Ishikawa (cell line): ENCODE measurements around the gene LATS1.

Experiments used
- CEBPB ChIP-seq: IDR thresholded peaks from 2 replicates; pipeline ENCODE4 v1.6.1; 2012
- CREB1 ChIP-seq: IDR thresholded peaks from 2 replicates; pipeline ENCODE4 v1.6.1; 2012; ENCODE audit warnings: low read depth
- EGR1 ChIP-seq: IDR thresholded peaks from 2 replicates; pipeline ENCODE4 v1.6.1; 2012
- EP300 ChIP-seq: IDR thresholded peaks from 2 replicates; pipeline ENCODE4 v1.6.1; 2012; ENCODE audit warnings: borderline replicate concordance
- FOXM1 ChIP-seq: IDR thresholded peaks from 2 replicates; pipeline ENCODE4 v1.6.1; 2012; ENCODE audit warnings: low read depth, borderline replicate concordance
- NFIC ChIP-seq: IDR thresholded peaks from 2 replicates; pipeline ENCODE4 v1.6.1; 2012
- RAD21 ChIP-seq: IDR thresholded peaks from 2 replicates; pipeline ENCODE4 v1.6.1; 2012; ENCODE audit warnings: low read depth
- TAF1 ChIP-seq: IDR thresholded peaks from 2 replicates; pipeline ENCODE4 v1.6.1; 2012; ENCODE audit warnings: low read depth, mild to moderate bottlenecking
- TCF12 ChIP-seq: IDR thresholded peaks from 2 replicates; pipeline ENCODE4 v1.6.1; 2012; ENCODE audit warnings: low read depth
- TEAD4 ChIP-seq: IDR thresholded peaks from 2 replicates; pipeline ENCODE4 v1.6.1; 2012
- YY1 ChIP-seq: IDR thresholded peaks from 2 replicates; pipeline ENCODE4 v1.6.1; 2012; ENCODE audit warnings: low read depth
- ZBTB7A ChIP-seq: IDR thresholded peaks from 2 replicates; pipeline ENCODE4 v1.6.1; 2012; ENCODE audit warnings: low read depth
- TF ChIP-seq, protein P1 (sequence below): IDR thresholded peaks from 2 replicates; pipeline ENCODE4 v1.6.1; 2012
- TF ChIP-seq, protein P2 (sequence below): IDR thresholded peaks from 2 replicates; pipeline ENCODE4 v1.6.1; 2012; ENCODE audit warnings: low read depth, mild to moderate bottlenecking
- TF ChIP-seq, protein P3 (sequence below): IDR thresholded peaks from 2 replicates; pipeline ENCODE4 v1.6.1; 2012

The LATS1 gene

DNA sequence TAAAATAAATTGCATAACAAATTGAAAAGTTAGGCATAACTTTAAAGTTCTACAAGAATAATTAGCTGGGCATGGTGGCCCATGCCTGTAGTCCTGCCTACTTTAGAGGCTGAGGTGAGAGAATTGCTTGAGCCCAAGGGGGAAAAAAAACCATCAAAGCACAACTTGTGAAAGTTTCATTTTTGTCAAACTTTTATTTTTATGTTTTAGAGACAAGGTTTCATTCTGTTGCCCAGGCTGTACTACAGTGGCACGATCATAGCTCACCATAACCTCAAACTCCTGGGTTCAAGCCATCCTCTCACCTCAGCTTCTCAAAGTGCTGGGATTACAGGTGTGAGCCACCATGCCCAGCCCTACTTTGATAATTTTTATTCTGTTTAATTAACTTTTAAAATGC is 83.6 kb downstream of the LATS1 start:
- TF ChIP-seq TEAD4 (no peak), EP300 (no peak), EGR1 (no peak), YY1 (no peak), CREB1 (no peak), FOXM1 (no peak), RAD21 (no peak), CEBPB (no peak), TCF12 (no peak), NFIC (no peak), ZBTB7A (no peak), TAF1 (no peak)
- TF ChIP-seq, protein P1, sequence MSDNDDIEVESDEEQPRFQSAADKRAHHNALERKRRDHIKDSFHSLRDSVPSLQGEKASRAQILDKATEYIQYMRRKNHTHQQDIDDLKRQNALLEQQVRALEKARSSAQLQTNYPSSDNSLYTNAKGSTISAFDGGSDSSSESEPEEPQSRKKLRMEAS = no peak
- TF ChIP-seq, protein P2, sequence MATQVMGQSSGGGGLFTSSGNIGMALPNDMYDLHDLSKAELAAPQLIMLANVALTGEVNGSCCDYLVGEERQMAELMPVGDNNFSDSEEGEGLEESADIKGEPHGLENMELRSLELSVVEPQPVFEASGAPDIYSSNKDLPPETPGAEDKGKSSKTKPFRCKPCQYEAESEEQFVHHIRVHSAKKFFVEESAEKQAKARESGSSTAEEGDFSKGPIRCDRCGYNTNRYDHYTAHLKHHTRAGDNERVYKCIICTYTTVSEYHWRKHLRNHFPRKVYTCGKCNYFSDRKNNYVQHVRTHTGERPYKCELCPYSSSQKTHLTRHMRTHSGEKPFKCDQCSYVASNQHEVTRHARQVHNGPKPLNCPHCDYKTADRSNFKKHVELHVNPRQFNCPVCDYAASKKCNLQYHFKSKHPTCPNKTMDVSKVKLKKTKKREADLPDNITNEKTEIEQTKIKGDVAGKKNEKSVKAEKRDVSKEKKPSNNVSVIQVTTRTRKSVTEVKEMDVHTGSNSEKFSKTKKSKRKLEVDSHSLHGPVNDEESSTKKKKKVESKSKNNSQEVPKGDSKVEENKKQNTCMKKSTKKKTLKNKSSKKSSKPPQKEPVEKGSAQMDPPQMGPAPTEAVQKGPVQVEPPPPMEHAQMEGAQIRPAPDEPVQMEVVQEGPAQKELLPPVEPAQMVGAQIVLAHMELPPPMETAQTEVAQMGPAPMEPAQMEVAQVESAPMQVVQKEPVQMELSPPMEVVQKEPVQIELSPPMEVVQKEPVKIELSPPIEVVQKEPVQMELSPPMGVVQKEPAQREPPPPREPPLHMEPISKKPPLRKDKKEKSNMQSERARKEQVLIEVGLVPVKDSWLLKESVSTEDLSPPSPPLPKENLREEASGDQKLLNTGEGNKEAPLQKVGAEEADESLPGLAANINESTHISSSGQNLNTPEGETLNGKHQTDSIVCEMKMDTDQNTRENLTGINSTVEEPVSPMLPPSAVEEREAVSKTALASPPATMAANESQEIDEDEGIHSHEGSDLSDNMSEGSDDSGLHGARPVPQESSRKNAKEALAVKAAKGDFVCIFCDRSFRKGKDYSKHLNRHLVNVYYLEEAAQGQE = no peak
- TF ChIP-seq, protein P3, sequence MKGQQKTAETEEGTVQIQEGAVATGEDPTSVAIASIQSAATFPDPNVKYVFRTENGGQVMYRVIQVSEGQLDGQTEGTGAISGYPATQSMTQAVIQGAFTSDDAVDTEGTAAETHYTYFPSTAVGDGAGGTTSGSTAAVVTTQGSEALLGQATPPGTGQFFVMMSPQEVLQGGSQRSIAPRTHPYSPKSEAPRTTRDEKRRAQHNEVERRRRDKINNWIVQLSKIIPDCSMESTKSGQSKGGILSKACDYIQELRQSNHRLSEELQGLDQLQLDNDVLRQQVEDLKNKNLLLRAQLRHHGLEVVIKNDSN = no peak

DNA sequence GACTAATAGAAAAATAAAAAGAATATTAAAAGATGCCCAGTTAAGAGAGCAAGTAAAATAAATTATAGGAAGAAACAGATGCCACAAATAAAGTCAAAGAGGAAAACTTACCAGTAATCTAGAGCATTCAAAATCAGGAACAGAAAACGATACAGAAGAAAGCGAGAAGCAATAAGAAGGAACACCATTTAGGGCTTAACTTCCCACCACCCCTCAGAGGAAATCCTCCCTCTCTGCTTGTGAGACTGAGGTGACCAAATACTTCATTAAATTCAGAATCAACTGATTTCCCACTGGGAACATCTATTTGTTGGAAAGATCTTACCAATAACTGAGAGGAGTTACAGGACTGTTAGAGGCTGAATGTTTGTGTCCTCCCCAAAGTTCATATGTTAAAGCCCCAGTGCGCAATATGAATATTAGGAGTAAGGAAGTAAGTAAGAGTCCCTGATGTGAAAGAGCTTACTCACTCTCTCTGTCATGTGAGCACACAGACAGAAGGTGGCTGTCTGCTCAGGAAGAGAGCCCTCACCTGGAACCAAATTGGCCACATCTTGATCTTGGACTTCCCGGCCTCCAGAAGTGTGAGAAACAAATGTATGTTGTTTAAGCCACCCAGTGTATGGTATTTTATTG is 88.9 kb downstream of the LATS1 start:
- TF ChIP-seq YY1 = no peak
- TF ChIP-seq, protein P3 = no peak
- TF ChIP-seq CREB1 = no peak
- TF ChIP-seq RAD21 = no peak
- TF ChIP-seq TEAD4 = no peak
- TF ChIP-seq TCF12 = no peak

DNA sequence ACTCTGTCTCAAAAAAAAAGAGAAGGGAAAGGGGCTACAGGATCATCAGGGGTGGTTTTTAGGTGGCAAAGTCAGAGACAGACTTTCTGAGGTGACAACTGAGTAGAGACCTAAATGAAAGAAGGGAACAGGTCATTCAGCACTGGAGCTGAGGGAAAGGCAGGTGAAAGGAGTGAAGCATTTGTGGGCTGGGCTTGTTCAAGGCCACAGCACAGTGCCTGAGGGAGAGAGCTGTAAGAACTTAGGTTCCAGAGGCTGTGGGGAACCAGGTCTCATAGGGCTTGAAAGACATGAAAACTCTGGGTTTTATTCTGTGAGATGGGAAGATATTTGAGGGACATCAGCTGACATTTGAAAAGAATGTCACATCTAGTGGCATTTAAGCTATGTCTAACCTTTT is 90.2 kb downstream of the LATS1 start:
- TF ChIP-seq EP300 (no peak), ZBTB7A (no peak), TEAD4 (no peak), CREB1 (no peak), CEBPB (no peak)

DNA sequence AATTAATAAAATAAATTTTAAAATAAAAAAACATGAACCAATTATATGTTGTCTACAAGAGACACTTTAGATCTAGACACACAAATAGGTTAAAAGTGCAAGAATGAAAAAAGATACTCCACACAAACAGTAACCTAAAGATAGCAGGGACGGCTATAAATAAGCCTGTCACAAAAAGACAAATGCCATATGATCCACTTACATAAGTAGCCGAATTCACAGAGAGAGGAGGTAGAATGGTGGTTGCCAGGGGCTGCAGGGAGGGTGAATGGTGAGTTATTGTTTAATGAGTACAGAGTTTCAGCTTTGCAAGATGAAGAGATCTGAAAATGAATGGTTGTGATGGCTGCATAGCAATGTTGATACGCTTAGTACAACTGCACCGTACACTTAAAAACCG is 102.1 kb downstream of the LATS1 start:
- TF ChIP-seq NFIC = no peak
- no peak for TF ChIP-seq EP300
- TF ChIP-seq TEAD4 = no peak
- TF ChIP-seq YY1 = no peak
- no peak for TF ChIP-seq ZBTB7A
- TF ChIP-seq, protein P1 = no peak
- TF ChIP-seq RAD21 = no peak
- no peak for TF ChIP-seq CREB1
- TF ChIP-seq EGR1 = no peak
- no peak for TF ChIP-seq FOXM1

DNA sequence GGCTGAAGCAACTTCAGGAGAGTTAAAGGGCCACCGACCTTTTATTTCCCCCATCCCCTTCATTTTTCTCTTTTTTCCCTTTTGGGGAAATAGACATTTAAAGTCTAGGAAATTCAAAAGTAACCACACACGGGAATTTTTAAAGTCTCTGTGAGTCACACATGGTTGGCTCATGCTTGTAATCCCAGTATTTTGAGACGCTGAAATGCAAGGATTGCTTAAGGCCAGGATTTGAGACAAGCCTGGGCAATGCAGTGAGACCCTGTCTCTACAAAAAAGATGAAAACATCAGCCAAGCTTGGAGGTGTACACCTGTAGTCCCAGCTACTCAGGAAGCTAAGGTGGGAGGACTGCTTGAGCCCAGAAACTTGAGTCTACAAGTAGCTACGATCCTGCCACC is 103.6 kb downstream of the LATS1 start:
- TF ChIP-seq EGR1 (no peak), TCF12 (no peak), ZBTB7A (no peak), NFIC (no peak), RAD21 (no peak), TEAD4 (no peak), FOXM1 (no peak), EP300 (no peak)
- TF ChIP-seq, protein P1 = no peak

DNA sequence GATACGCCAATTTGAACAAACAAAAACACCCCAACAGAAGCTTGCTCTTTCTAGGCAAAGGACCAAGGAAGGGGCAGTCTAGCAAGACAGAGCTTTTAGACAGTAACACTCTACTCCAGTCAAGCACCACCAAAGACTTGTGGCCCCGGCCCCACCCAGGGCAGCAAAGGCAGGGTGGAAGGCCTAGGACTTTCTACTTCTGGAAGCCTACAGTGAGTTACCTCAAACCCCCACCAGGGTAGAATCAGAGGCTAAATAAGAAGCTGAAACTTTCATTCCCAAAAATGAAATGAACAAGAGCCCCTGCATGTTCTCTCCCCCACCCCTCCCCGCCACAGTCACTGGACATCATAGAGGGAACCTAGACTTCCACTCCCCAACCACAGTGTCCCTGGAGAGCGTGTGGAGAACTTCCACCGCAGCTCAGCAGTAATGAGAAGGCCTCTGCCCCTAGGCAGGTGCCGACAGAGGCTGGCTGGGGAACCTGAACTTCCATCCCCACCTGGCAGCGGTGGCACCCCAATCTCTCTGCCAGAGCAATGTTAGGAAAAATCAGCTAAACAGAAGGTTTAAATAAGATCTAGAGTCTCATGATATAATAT is 109.4 kb downstream of the LATS1 start:
- TF ChIP-seq RAD21 (no peak), TCF12 (no peak), ZBTB7A (no peak), YY1 (no peak), CEBPB (no peak), TAF1 (no peak), FOXM1 (no peak), EGR1 (no peak), TEAD4 (no peak), CREB1 (no peak)
- TF ChIP-seq, protein P2 = no peak
- TF ChIP-seq, protein P3 = no peak
